GM18517 (cell line): ENCODE measurements around the gene SPAG4.

ENCODE experiments used
- ATAC-seq: cut with Tn5 transposase; IDR thresholded peaks from one replicate; pipeline ENCODE4 v1.9.1; 2021; ENCODE audit warnings: mild to moderate bottlenecking, moderate library complexity; ENCODE audit not compliant: unreplicated experiment

The SPAG4 gene

GRCh38 chr20:35615667-35616464 is at the start of gene SPAG4:
SPAG4 (plus strand) TSS chr20:35615829; CDS start chr20:35616004, 175 bp downstream.
- peak; percentile 12 for ATAC-seq

GRCh38 chr20:35568645-35569044 is 47.0 kb upstream of the SPAG4 start:
- ATAC-seq = no peak

- ATAC-seq = no peak
These were observed 44.1 kb upstream of the SPAG4 start for GRCh38 chr20:35571555-35571954.

GRCh38 chr20:35572838-35573237 is 42.8 kb upstream of the SPAG4 start:
- no peak for ATAC-seq

- ATAC-seq = no peak
These were observed 39.7 kb upstream of the SPAG4 start for GRCh38 chr20:35575958-35576357.

GRCh38 chr20:35576816-35577215 is 38.8 kb upstream of the SPAG4 start:
- ATAC-seq = no peak

- no peak for ATAC-seq
These were observed 37.2 kb upstream of the SPAG4 start for GRCh38 chr20:35578469-35578868.

- no peak for ATAC-seq
These were observed 36.4 kb upstream of the SPAG4 start for GRCh38 chr20:35579196-35579595.

- no peak for ATAC-seq
These were observed 33.5 kb upstream of the SPAG4 start for GRCh38 chr20:35582131-35582530.

- no peak for ATAC-seq
These were observed 32.8 kb upstream of the SPAG4 start for GRCh38 chr20:35582741-35583404.

GRCh38 chr20:35583636-35584560 is 31.7 kb upstream of the SPAG4 start:
- no peak for ATAC-seq

- ATAC-seq = no peak
These were observed 28.7 kb upstream of the SPAG4 start for GRCh38 chr20:35586751-35587425.

- ATAC-seq = no peak
These were observed 28.2 kb upstream of the SPAG4 start for GRCh38 chr20:35587436-35587835.

GRCh38 chr20:35588397-35588796 is 27.2 kb upstream of the SPAG4 start:
- ATAC-seq = no peak

GRCh38 chr20:35592339-35592974 is 23.2 kb upstream of the SPAG4 start:
- ATAC-seq = no peak

- ATAC-seq = no peak
These were observed 20.2 kb upstream of the SPAG4 start for GRCh38 chr20:35595456-35595855.

GRCh38 chr20:35595901-35596300 is 19.7 kb upstream of the SPAG4 start:
- no peak for ATAC-seq

GRCh38 chr20:35597186-35597585 is 18.4 kb upstream of the SPAG4 start:
- no peak for ATAC-seq

- ATAC-seq = no peak
These were observed 17.2 kb upstream of the SPAG4 start for GRCh38 chr20:35598476-35598875.
